OCI-LY7 (cell line): ENCODE data around the gene DDR1.

ENCODE experiments used
- EZH2phosphoT487 ChIP-seq: fragments of 200-600 bp; sonication (generic); IDR thresholded peaks from 2 replicates; pipeline ENCODE4 v1.6.1; 2018; ENCODE audit warnings: low read depth, borderline replicate concordance, mild to moderate bottlenecking, mixed run types, antibody characterized with exemption, low read length, moderate library complexity, mixed read lengths
- TF ChIP-seq, protein P1 (sequence below): fragments of 200-600 bp; sonication (generic); conservative IDR thresholded peaks from 2 replicates; pipeline ENCODE4 v1.5.1; 2014; ENCODE audit warnings: mild to moderate bottlenecking, antibody characterized with exemption, low read length, moderate library complexity, mixed read lengths

DNA sequence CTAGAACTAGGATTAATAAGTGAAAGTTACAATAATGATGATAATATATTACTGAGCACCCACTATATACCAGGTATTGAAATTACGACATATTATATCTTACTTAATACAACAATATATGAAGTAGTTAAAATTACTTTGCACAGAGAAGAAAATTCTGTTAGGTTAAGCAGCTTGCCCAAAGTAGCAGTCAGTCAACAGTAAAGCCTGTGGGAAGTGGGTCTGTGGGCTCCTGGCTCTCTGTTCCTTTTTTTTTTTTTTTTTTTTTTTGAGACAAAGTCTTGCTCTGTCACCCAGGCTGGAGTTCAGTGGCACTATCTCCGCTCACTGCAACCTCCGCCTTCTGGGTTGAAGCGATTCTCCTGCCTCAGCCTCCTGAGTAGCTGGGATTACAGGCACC is 18.9 kb downstream of the DDR1 start:
- no peak for TF ChIP-seq EZH2phosphoT487
- TF ChIP-seq, protein P1, sequence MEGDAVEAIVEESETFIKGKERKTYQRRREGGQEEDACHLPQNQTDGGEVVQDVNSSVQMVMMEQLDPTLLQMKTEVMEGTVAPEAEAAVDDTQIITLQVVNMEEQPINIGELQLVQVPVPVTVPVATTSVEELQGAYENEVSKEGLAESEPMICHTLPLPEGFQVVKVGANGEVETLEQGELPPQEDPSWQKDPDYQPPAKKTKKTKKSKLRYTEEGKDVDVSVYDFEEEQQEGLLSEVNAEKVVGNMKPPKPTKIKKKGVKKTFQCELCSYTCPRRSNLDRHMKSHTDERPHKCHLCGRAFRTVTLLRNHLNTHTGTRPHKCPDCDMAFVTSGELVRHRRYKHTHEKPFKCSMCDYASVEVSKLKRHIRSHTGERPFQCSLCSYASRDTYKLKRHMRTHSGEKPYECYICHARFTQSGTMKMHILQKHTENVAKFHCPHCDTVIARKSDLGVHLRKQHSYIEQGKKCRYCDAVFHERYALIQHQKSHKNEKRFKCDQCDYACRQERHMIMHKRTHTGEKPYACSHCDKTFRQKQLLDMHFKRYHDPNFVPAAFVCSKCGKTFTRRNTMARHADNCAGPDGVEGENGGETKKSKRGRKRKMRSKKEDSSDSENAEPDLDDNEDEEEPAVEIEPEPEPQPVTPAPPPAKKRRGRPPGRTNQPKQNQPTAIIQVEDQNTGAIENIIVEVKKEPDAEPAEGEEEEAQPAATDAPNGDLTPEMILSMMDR, result no peak
